Inflammatory macrophage (primary cell): ENCODE data around the gene CHEK1.
"Not testable (repeated sequence)": the region's sequence is repeated elsewhere in the genome, so short reads cannot be mapped to it uniquely, and the experiment has no call there.

Source experiments
- DNase-seq, 2 donors: peaks; one replicate each; pipeline ENCODE4 v3.0.0-alpha.2; 2020 to 2022
- total RNA-seq, 18 experiments: gene quantifications; one replicate each; lab custom pipeline; 2026; ENCODE audit warnings: mixed read lengths in 6 of 18, inconsistent platforms in 2 of 18; lab: John Stamatoyannopoulos, UW

Gene CHEK1
- 10.9 to 32.6 (median 17.4) reads per million in 18 experiments for total RNA-seq

- DNase-seq: no peak
Measured at GRCh38 chr11:125624756-125625213, at the start of gene CHEK1. CHEK1 (plus strand) TSS chr11:125625163; CDS start chr11:125626769, 1,606 bp downstream.

GRCh38 chr11:125577181-125577580 lies 47.8 kb upstream of the CHEK1 start:
- DNase-seq: not testable (repeated sequence)

GRCh38 chr11:125578783-125579182 lies 46.2 kb upstream of the CHEK1 start:
- DNase-seq: no peak

GRCh38 chr11:125579811-125580210 lies 45.2 kb upstream of the CHEK1 start:
- no peak for DNase-seq

GRCh38 chr11:125583496-125583895 lies 41.5 kb upstream of the CHEK1 start:
- no peak for DNase-seq

- DNase-seq: peak in 1 of 2 donors; percentile 13
Measured at GRCh38 chr11:125585487-125585886, 39.5 kb upstream of the CHEK1 start.

GRCh38 chr11:125586623-125587022 lies 38.3 kb upstream of the CHEK1 start:
- no peak for DNase-seq

- no peak for DNase-seq
Measured at GRCh38 chr11:125587480-125587879, 37.5 kb upstream of the CHEK1 start.

- DNase-seq: no peak
Measured at GRCh38 chr11:125588505-125588904, 36.5 kb upstream of the CHEK1 start.

- DNase-seq: peak; percentile 74 to 75
Measured at GRCh38 chr11:125591649-125592304, 33.2 kb upstream of the CHEK1 start.

GRCh38 chr11:125592305-125593113 lies 32.5 kb upstream of the CHEK1 start, which contains the start of gene STT3A:
STT3A (plus strand) TSS chr11:125592852; CDS start chr11:125595916, 3,064 bp downstream.
- DNase-seq: peak; percentile 100

GRCh38 chr11:125593114-125593820 lies 31.7 kb upstream of the CHEK1 start:
- peak; percentile 14 to 20 for DNase-seq

- DNase-seq: peak in 1 of 2 donors; percentile 3
Measured at GRCh38 chr11:125594958-125595357, 30.0 kb upstream of the CHEK1 start.

GRCh38 chr11:125600663-125601062 lies 24.3 kb upstream of the CHEK1 start:
- no peak for DNase-seq

- DNase-seq: no peak
Measured at GRCh38 chr11:125603207-125603606, 21.8 kb upstream of the CHEK1 start.

- no peak for DNase-seq
Measured at GRCh38 chr11:125605417-125605816, 19.5 kb upstream of the CHEK1 start.

- no peak for DNase-seq
Measured at GRCh38 chr11:125609545-125609944, 15.4 kb upstream of the CHEK1 start.

- no peak for DNase-seq
Measured at GRCh38 chr11:125618383-125618782, 6.6 kb upstream of the CHEK1 start.

GRCh38 chr11:125621995-125622394 lies 3.0 kb upstream of the CHEK1 start:
- no peak for DNase-seq

GRCh38 chr11:125623064-125623463 lies 1.9 kb upstream of the CHEK1 start:
- DNase-seq: no peak

GRCh38 chr11:125625225-125625629 lies 264 bp downstream of the CHEK1 start:
- no peak for DNase-seq

- peak; percentile 88 to 91 for DNase-seq
Measured at GRCh38 chr11:125625630-125626287, 796 bp downstream of the CHEK1 start.
